OCI-LY3 (cell line): ENCODE data around the gene LYRM7.

ENCODE experiments used
- H2AFZ ChIP-seq: fragments of 200-600, 300-600 bp; shearing (Covaris generic); 2 replicates; pipeline ENCODE4 v1.6.0; 2014; ENCODE audit warnings: antibody characterized with exemption, low read depth, low read length
- H3K27ac ChIP-seq: fragments of 200-600, 300-600 bp; sonication (generic); 2 replicates; pipeline ENCODE4 v1.5.1; 2014; ENCODE audit warnings: mild to moderate bottlenecking, low read length, moderate library complexity, mixed read lengths
- H3K27me3 ChIP-seq: fragments of 200-600, 300-600 bp; sonication (generic); 2 replicates; pipeline ENCODE4 v1.6.1; 2014; ENCODE audit warnings: low read depth, low read length, mixed read lengths
- H3K36me3 ChIP-seq: fragments of 200-600, 300-600 bp; sonication (generic); replicated peaks from 2 replicates; pipeline ENCODE3; 2014; ENCODE audit warnings: low read depth, low read length, mixed read lengths
- H3K4me1 ChIP-seq: fragments of 300-600, 200-600 bp; sonication (generic); 2 replicates; pipeline ENCODE4 v1.6.1; 2014; ENCODE audit warnings: low read length, mixed read lengths
- H3K4me2 ChIP-seq: fragments of 200-600, 300-600 bp; sonication (generic); 2 replicates; pipeline ENCODE4 v1.6.1; 2014; ENCODE audit warnings: low read length, mixed read lengths
- H3K4me3 ChIP-seq: fragments of 300-600, 200-600 bp; sonication (generic); 2 replicates; pipeline ENCODE4 v1.5.1; 2014; ENCODE audit warnings: antibody characterized with exemption, mild to moderate bottlenecking, low read length, moderate library complexity
- H3K79me2 ChIP-seq: fragments of 300-600, 200-600 bp; shearing (Covaris generic); 2 replicates; pipeline ENCODE4 v1.6.1; 2014; ENCODE audit warnings: mild to moderate bottlenecking, low read length, mixed read lengths
- H3K9ac ChIP-seq: fragments of 300-600, 200-600 bp; shearing (Covaris generic); 2 replicates; pipeline ENCODE4 v1.6.0; 2014; ENCODE audit warnings: mild to moderate bottlenecking, low read length, moderate library complexity
- H3K9me3 ChIP-seq: fragments of 200-600, 300-600 bp; shearing (Covaris generic); 2 replicates; pipeline ENCODE4 v1.6.1; 2014; ENCODE audit warnings: low read length, mixed read lengths; ENCODE audit not compliant: insufficient read depth
- H4K20me1 ChIP-seq: fragments of 200-600, 300-600 bp; sonication (generic); 2 replicates; pipeline ENCODE4 v1.6.1; 2016; ENCODE audit warnings: low read length, mixed read lengths; ENCODE audit not compliant: insufficient read depth
- EZH2phosphoT487 ChIP-seq: fragments of 200-600 bp; shearing (Covaris generic); IDR thresholded peaks from 2 replicates; pipeline ENCODE4 v1.6.1; 2018; ENCODE audit warnings: antibody characterized with exemption, mixed run types, low read depth
- TF ChIP-seq, protein P1 (sequence below): fragments of 200-600, 300-600 bp; sonication (generic); IDR thresholded peaks from 2 replicates; pipeline ENCODE4 v1.5.1; 2014; ENCODE audit warnings: antibody characterized with exemption, low read length, low read depth

LYRM7 gene

DNA sequence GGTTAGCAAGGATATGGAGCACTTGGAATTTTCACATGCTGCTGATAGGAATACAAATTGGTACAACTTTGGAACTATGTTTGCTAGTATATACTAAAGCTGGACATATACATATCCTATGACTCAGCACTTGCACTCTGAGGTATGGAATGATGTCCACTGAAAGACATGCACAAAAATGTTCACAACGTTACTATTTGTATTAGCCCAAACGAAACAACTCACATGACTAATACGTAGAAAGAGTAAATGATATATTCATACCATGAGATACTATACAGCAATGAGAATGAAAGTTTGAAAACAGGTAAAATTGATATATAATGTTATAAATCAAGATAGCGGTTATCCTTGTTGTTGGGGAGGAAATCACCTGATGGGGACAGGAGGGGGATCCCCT, 47.6 kb downstream of the LYRM7 start:
- Histone ChIP-seq H3K27me3 (no peaks in the 10 kb centered on the region), H3K4me2 (peak overlapping the region; percentile 31), H3K27ac (no peak overlapping the region), H4K20me1 (peaks cover 21% of the 10 kb centered on the region), H3K9me3 (no peaks in the 10 kb centered on the region), H2AFZ (no peak overlapping the region), H3K9ac (no peak overlapping the region), H3K36me3 (peaks cover 31% of the 10 kb centered on the region), H3K4me3 (no peak overlapping the region), H3K4me1 (peaks cover 71% of the 10 kb centered on the region), H3K79me2 (peaks cover 99% of the 10 kb centered on the region)
- TF ChIP-seq EZH2phosphoT487, result no peak
- TF ChIP-seq, protein P1, sequence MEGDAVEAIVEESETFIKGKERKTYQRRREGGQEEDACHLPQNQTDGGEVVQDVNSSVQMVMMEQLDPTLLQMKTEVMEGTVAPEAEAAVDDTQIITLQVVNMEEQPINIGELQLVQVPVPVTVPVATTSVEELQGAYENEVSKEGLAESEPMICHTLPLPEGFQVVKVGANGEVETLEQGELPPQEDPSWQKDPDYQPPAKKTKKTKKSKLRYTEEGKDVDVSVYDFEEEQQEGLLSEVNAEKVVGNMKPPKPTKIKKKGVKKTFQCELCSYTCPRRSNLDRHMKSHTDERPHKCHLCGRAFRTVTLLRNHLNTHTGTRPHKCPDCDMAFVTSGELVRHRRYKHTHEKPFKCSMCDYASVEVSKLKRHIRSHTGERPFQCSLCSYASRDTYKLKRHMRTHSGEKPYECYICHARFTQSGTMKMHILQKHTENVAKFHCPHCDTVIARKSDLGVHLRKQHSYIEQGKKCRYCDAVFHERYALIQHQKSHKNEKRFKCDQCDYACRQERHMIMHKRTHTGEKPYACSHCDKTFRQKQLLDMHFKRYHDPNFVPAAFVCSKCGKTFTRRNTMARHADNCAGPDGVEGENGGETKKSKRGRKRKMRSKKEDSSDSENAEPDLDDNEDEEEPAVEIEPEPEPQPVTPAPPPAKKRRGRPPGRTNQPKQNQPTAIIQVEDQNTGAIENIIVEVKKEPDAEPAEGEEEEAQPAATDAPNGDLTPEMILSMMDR, result no peak

DNA sequence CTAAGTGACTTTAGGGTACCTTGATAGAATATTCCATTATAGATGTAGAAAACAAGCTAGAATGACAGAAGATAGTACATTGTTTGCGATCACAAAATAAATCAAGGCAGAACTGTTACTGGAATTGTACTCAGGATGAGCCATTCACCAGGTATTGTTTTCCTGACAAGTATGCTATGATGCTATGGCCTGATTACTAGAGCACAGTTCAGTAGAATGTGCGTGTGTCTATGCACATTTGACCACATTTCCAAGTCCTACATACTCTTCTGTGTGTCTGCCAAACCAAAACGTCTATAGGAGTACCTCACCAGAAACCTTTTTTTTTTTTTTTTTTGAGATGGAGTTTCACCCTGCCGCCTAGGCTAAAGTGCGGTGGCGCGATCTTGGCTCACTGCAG, 49.8 kb downstream of the LYRM7 start:
- TF ChIP-seq, protein P1, result no peak
- no peak for TF ChIP-seq EZH2phosphoT487
- H3K9me3 ChIP-seq, result no peaks in the 10 kb centered on the region
- no peak overlapping the region for H2AFZ ChIP-seq
- peaks cover 96% of the 10 kb centered on the region for H3K79me2 ChIP-seq
- peaks cover 69% of the 10 kb centered on the region for H3K4me1 ChIP-seq
- peaks cover 24% of the 10 kb centered on the region for H3K36me3 ChIP-seq
- peaks cover 21% of the 10 kb centered on the region for H4K20me1 ChIP-seq
- H3K27ac ChIP-seq, result no peak overlapping the region
- H3K9ac ChIP-seq, result no peak overlapping the region
- H3K27me3 ChIP-seq, result no peaks in the 10 kb centered on the region
- H3K4me2 ChIP-seq, result peak overlapping the region; percentile 82
- peak overlapping the region; percentile 32; the same call in 1 of the 2 replicates for H3K4me3 ChIP-seq

DNA sequence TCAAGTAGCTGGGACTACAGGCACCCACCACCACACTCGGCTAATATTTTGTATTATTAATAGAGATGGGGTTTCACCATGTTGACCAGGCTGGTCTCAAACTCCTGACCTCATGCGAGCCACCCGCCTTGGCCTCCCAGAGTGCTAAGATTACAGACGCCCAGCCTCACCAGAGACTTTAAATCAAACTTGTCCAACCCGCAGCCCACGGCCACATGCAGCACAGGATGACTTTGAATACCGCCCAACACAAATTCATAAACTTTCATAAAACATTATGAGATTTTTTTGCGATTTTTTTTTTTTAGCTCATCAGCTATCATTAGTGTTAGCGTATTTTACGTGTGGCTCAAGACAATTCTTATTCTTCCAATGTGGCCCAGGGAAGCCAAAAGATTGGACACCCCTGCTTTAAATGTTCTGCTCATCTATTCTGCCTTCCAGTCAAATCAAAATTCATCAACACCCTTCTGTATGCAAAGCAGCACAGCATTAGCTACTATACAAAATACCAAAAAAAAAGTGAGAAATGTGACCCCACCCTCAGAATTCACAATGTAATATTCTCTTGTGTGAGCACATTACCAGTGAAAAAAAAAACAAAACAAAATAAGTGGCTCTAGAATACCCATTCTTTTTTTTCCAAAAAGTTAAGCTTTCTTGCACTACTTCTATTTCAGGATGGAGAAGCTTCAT, 50.4 kb downstream of the LYRM7 start:
- Histone ChIP-seq H3K4me3 (peak overlapping the region; percentile 89), H2AFZ (no peak overlapping the region), H3K79me2 (peaks cover 97% of the 10 kb centered on the region), H3K9ac (peak overlapping the region; percentile 93), H3K9me3 (no peaks in the 10 kb centered on the region), H4K20me1 (peaks cover 21% of the 10 kb centered on the region), H3K27ac (peak overlapping the region; percentile 97), H3K4me2 (peak overlapping the region; percentile 82), H3K27me3 (no peaks in the 10 kb centered on the region), H3K4me1 (peaks cover 70% of the 10 kb centered on the region), H3K36me3 (peaks cover 24% of the 10 kb centered on the region)
- TF ChIP-seq, protein P1, result no peak
- no peak for TF ChIP-seq EZH2phosphoT487

GRCh38 chr5:131221888-131222287, 51.1 kb downstream of the LYRM7 start:
- TF ChIP-seq, protein P1, result no peak
- no peak for TF ChIP-seq EZH2phosphoT487
- peak overlapping the region; percentile 97 for H3K27ac ChIP-seq

More at GRCh38 chr5:131221888-131222287, 51.1 kb downstream of the LYRM7 start:
- peak overlapping the region; percentile 89 for H3K4me3 ChIP-seq
- no peaks in the 10 kb centered on the region for H3K9me3 ChIP-seq
- peaks cover 96% of the 10 kb centered on the region for H3K79me2 ChIP-seq
- peaks cover 24% of the 10 kb centered on the region for H3K36me3 ChIP-seq
- H3K4me1 ChIP-seq, result peaks cover 77% of the 10 kb centered on the region
- no peak overlapping the region for H2AFZ ChIP-seq
- no peaks in the 10 kb centered on the region for H3K27me3 ChIP-seq
- peaks cover 14% of the 10 kb centered on the region for H4K20me1 ChIP-seq
- H3K9ac ChIP-seq, result peak overlapping the region; percentile 93
- H3K4me2 ChIP-seq, result peak overlapping the region; percentile 82
